ENCODE results near the gene PTRH1. TPM values are rescaled to one million over a fixed set of nuclear protein-coding genes. Genes with fewer than 3 reads are reported as not detected.
"Not testable (repeated sequence)": the region's sequence is repeated elsewhere in the genome, so short reads cannot be mapped to it uniquely, and the experiment has no call there.

PTRH1 gene
- total RNA-seq, 1 experiment from 2014 or later = 22.4 TPM

DNA sequence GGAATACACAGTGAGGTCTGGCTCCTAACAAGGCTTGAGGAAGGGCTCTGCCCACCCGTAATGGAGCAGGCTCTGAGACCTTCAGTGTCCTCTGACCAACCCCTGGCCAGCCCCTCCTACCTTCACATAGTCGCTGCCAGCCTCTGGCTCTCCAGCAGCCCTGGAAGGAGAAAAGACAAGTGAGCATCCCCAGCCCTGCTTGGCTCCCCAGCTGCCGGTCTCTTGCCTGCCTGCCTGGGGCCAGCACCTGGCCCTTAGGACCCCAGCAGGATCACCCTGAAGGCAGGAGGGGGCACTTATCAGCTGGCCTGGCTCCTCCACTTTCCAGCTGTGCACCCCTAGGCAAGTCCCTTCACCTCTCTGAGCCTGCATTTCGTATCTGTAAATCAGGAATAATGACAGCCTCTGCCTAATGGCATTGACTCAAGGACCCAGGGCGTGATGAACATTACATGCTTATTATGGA is 46.1 kb upstream of the PTRH1 start:
- Histone ChIP-seq H2AFZ (no peak overlapping the region), H3F3A (ENCODE audit: insufficient read depth, low read depth) (no peaks in the 10 kb centered on the region), H3K27me3 (ENCODE audit: insufficient read depth, low read depth) (peaks cover 40% of the 10 kb centered on the region), H3K9me3 (ENCODE audit: insufficient read depth, low read depth) (no peaks in the 10 kb centered on the region), H3K4me1 (replicated peaks; ENCODE audit: insufficient read depth) (no peaks in the 10 kb centered on the region), H3K4me2 (no peak overlapping the region), H3K27ac (no peak overlapping the region), H3K36me3 (ENCODE audit: low read depth) (no peaks in the 10 kb centered on the region), H3K9me2 (ENCODE audit: insufficient read depth) (no peaks in the 10 kb centered on the region), H4K20me1 (ENCODE audit: insufficient read depth) (no peaks in the 10 kb centered on the region), H3K79me2 (ENCODE audit: low read depth) (no peaks in the 10 kb centered on the region), H3K4me3 (no peak overlapping the region)
- no TSS peak for BruUV-seq (replicated peaks)
- CTCF ChIA-PET = interaction anchor here (0.6 kb wide), 1 partner anchor 10 kb away, joined by 3 read pairs; no protein-coding TSS in a partner anchor
- no peak for DNase-seq
- TF ChIP-seq EZH2 (IDR thresholded peaks at IDR 0.05; ENCODE audit: low read depth) = no peak
- TF ChIP-seq, protein P1, sequence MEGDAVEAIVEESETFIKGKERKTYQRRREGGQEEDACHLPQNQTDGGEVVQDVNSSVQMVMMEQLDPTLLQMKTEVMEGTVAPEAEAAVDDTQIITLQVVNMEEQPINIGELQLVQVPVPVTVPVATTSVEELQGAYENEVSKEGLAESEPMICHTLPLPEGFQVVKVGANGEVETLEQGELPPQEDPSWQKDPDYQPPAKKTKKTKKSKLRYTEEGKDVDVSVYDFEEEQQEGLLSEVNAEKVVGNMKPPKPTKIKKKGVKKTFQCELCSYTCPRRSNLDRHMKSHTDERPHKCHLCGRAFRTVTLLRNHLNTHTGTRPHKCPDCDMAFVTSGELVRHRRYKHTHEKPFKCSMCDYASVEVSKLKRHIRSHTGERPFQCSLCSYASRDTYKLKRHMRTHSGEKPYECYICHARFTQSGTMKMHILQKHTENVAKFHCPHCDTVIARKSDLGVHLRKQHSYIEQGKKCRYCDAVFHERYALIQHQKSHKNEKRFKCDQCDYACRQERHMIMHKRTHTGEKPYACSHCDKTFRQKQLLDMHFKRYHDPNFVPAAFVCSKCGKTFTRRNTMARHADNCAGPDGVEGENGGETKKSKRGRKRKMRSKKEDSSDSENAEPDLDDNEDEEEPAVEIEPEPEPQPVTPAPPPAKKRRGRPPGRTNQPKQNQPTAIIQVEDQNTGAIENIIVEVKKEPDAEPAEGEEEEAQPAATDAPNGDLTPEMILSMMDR (conservative IDR thresholded peaks at IDR 0.05) = no peak
- POLR2A ChIA-PET (ENCODE audit: unreplicated experiment) = no interaction called here
- intact Hi-C loops (cut with micrococcal nuclease; ENCODE audit: unreplicated experiment) = no loop called here

DNA sequence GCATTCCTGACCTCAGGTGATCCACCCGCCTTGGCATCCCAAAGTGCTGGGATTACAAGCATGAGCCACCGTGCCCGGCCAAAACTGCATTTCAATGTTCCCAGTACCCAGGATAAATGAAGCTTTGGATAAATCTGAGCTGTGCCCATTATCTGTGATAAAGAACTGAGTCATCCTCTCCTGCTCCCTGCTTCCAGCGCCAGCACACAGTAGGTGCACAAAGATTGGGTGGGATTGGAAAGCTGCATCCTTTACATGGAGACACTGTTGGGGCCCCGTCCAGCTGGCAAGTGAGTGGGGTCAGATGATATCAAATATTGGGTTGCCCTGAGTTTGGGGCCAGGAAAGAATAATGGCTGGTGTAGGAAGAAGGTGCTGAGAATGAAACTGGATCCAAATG is 45.6 kb upstream of the PTRH1 start:
- Histone ChIP-seq H3K4me1 (replicated peaks; ENCODE audit: insufficient read depth) (no peaks in the 10 kb centered on the region), H3K9me3 (ENCODE audit: insufficient read depth, low read depth) (no peaks in the 10 kb centered on the region), H3K27ac (no peak overlapping the region), H3K79me2 (ENCODE audit: low read depth) (no peaks in the 10 kb centered on the region), H3K27me3 (ENCODE audit: insufficient read depth, low read depth) (peaks cover 43% of the 10 kb centered on the region), H4K20me1 (ENCODE audit: insufficient read depth) (no peaks in the 10 kb centered on the region), H3F3A (ENCODE audit: insufficient read depth, low read depth) (no peaks in the 10 kb centered on the region), H3K9me2 (ENCODE audit: insufficient read depth) (no peaks in the 10 kb centered on the region), H3K4me3 (no peak overlapping the region), H3K36me3 (ENCODE audit: low read depth) (no peaks in the 10 kb centered on the region), H3K4me2 (no peak overlapping the region), H2AFZ (no peak overlapping the region)
- intact Hi-C loops (cut with micrococcal nuclease; ENCODE audit: unreplicated experiment) = no loop called here
- POLR2A ChIA-PET (ENCODE audit: unreplicated experiment) = no interaction called here
- no peak for TF ChIP-seq EZH2 (IDR thresholded peaks at IDR 0.05; ENCODE audit: low read depth)
- TF ChIP-seq, protein P1 (conservative IDR thresholded peaks at IDR 0.05) = no peak
- CTCF ChIA-PET = interaction anchor here (0.6 kb wide), 2 partner anchors 11 to 16 kb away, joined by 3 to 4 read pairs; no protein-coding TSS in a partner anchor
- no TSS peak for BruUV-seq (replicated peaks)
- no peak for DNase-seq

DNA sequence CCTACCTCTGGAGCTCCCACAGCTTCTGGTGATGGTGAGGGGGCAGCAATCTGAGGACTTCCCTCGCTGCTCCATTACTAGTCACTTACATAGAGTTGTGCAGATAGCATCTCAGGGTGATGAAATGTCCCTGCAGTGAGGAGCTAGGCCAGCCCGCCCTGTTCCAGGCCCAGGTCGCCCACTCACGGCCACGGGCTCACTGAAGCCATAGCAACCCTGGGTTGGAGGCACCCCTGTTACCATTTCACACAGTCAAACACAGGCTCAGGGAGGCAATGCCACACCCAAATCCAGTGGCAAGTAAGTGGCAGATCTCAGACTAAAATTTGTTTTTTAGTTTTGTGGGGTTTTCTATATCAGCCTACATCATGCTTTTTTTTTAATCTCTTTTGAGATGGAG is 43.4 kb upstream of the PTRH1 start:
- intact Hi-C loops (cut with micrococcal nuclease; ENCODE audit: unreplicated experiment) = no loop called here
- Histone ChIP-seq H3K4me2 (no peak overlapping the region), H3K27me3 (ENCODE audit: insufficient read depth, low read depth) (peaks cover 59% of the 10 kb centered on the region), H3K4me1 (replicated peaks; ENCODE audit: insufficient read depth) (no peaks in the 10 kb centered on the region), H4K20me1 (ENCODE audit: insufficient read depth) (no peaks in the 10 kb centered on the region), H3K9me2 (ENCODE audit: insufficient read depth) (no peaks in the 10 kb centered on the region), H3K36me3 (ENCODE audit: low read depth) (no peaks in the 10 kb centered on the region), H2AFZ (no peak overlapping the region), H3K9me3 (ENCODE audit: insufficient read depth, low read depth) (no peaks in the 10 kb centered on the region), H3F3A (ENCODE audit: insufficient read depth, low read depth) (no peaks in the 10 kb centered on the region; the same call in 1 of the 2 replicates), H3K79me2 (ENCODE audit: low read depth) (no peaks in the 10 kb centered on the region), H3K4me3 (no peak overlapping the region), H3K27ac (no peak overlapping the region)
- CTCF ChIA-PET = interaction anchor here (0.6 kb wide), 1 partner anchor 111 kb away, joined by 3 read pairs; no protein-coding TSS in a partner anchor
- POLR2A ChIA-PET (ENCODE audit: unreplicated experiment) = no interaction called here
- no peak for DNase-seq
- no TSS peak for BruUV-seq (replicated peaks)
- TF ChIP-seq EZH2 (IDR thresholded peaks at IDR 0.05; ENCODE audit: low read depth) = no peak
- TF ChIP-seq, protein P1 (conservative IDR thresholded peaks at IDR 0.05) = no peak

DNA sequence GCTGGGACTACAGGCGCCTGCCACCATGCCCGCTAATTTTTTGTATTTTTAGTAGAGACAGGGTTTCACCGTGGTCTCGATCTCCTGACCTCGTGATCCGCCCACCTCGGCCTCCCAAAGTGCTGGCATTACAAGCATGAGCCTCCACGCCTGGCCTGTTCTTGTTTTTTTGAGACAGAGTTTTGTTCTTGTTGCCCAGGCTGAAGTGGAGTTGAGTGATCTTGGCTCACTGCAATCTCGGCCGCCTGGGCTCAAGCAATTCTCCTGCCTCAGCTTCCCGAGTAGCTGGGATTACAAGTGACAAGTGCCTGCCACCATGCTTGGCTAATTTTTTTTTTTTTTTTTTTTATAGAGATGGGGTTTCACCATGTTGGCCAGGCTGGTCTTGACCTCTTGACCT is 41.3 kb upstream of the PTRH1 start:
- H3K27ac ChIP-seq; DNase-seq; H3F3A ChIP-seq (ENCODE audit: insufficient read depth, low read depth); H4K20me1 ChIP-seq (ENCODE audit: insufficient read depth); H3K4me2 ChIP-seq; H3K79me2 ChIP-seq (ENCODE audit: low read depth); H3K9me3 ChIP-seq (ENCODE audit: insufficient read depth, low read depth); H3K4me3 ChIP-seq; intact Hi-C loops (cut with micrococcal nuclease; ENCODE audit: unreplicated experiment); H3K4me1 ChIP-seq (replicated peaks; ENCODE audit: insufficient read depth); BruUV-seq (replicated peaks); H3K36me3 ChIP-seq (ENCODE audit: low read depth); H3K9me2 ChIP-seq (ENCODE audit: insufficient read depth); H2AFZ ChIP-seq: not testable (repeated sequence)
- H3K27me3 ChIP-seq (ENCODE audit: insufficient read depth, low read depth) = peaks cover 59% of the 10 kb centered on the region
- ChIA-PET CTCF (interaction anchor here (0.6 to 0.9 kb wide), 2 partner anchors 41 to 361 kb away, joined by 4 to 5 read pairs; no protein-coding TSS in a partner anchor), POLR2A (ENCODE audit: unreplicated experiment) (interaction anchor here (0.6 kb wide), 1 partner anchor 50 kb away, joined by 3 read pairs; no protein-coding TSS in a partner anchor)
